SIG-M5 treated with dmso at 0.1 percent for 504 hours (cell line): ENCODE results near the gene MTA1.

ENCODE experiments used
- DNase-seq: peaks from one replicate; lab custom pipeline; 2025; ENCODE audit not compliant: unreplicated experiment; lab: John Stamatoyannopoulos, UW

The MTA1 gene

DNA sequence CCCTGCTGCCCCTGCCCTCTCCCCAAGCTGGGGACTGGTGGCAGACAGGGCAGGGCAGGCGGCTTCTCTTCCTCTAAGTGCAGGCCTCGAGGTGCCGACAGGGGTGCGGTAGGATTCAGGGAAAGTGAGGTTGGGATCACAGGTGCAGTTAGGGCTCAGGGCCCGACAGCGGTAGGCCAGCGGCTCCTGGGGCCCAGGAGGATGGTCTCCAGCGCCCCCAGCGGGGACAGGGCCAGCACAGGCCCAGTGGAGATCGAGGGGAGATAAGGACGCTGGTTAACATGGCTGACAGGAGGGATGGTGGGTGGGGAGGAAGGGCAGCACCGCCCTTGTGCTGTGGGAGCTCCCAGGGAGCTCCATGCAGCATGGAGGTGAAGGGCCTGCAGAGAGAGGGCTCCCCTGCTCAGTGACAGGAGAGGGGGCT lies 66.1 kb downstream of the MTA1 start:
- DNase-seq, result peak; percentile 23

GRCh38 chr14:105486163-105486973 lies 66.7 kb downstream of the MTA1 start, which contains the start of gene CRIP1:
TSS of gene CRIP1 (plus strand) at chr14:105486886. CDS start at chr14:105487260, 374 bp downstream.
- no peak for DNase-seq

DNA sequence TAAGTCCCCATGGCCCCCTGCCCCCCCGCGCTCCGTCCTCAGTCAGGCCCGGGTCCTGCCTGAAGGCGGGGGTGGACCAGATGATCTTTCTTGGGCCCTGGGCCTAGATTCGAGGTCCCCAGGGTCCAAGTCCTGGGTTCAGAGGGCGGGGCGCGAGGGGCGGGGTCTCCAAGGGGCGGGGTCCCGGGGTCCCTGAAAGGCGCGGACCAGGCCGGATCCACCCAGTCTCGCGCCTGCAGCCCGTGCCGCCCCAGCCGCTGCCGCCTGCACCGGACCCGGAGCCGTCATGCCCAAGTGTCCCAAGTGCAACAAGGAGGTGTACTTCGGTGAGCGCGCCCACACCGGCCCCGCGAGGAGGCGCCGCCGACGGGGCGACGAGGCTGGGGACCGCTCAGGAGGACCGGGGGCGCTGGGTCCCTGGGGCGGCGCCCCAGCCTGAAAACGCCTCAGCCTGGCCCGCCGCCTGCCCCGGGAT lies 67.4 kb downstream of the MTA1 start:
- DNase-seq, result no peak

- DNase-seq, result peak; percentile 56
Measured at GRCh38 chr14:105487449-105487985, 67.9 kb downstream of the MTA1 start.

- DNase-seq, result no peak
Measured at GRCh38 chr14:105487986-105488777, 68.6 kb downstream of the MTA1 start.

GRCh38 chr14:105488781-105489541 lies 69.3 kb downstream of the MTA1 start:
- DNase-seq, result no peak

DNA sequence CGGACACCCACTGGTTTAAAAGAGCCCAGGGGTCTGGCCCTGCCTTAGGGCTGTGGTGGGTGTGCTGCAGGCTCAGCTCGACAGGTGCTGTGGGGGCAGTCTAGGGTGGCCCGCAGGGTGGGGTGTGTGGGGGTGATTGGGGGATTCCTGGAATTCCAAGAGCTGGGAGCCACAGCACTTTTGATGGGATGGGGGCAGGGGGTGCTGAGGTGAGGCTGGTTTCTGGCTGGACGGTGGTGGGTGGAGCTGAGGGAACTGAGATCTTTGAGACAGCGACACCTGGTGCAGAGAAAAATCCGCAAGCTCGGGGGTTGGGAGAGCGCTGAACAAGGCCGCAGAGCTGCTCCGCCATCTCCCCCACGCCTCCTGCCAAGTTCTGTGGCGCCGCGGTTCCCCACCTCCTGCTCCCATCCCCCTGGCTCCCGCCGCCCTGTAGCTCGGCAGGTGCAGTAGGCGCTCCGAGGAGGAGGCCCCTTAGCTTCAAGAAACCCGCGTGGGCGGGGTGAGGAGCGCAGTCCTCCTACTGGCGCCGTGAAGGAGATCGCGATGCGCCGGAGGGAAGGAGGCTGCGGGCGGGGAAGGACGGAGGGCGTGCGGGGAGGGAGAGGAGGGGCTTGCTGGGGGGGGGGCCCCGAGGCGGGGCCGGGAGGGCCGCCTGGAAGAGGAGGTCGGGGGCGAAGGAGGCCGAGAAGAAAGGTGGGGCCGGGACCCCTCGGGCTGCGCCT lies 70.1 kb downstream of the MTA1 start:
- peak; percentile 87 for DNase-seq

DNA sequence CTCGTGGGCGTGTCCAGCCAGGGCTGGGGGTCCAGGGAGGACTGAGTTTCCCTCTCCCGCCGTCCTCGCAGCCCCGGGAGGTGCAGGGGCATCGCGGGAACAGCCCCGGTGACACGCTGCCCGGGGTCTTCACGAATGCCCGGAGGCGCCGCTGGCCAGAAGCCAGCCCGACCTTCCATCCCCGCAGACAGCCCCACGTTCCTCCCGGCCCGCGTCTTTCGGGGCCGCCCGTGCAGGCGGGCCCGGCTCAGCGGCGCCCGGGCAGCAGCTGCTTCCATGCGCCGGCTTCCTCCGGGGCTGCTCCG lies 70.6 kb downstream of the MTA1 start:
- no peak for DNase-seq

- DNase-seq, result peak; percentile 100
Measured at GRCh38 chr14:105490572-105491365, 71.1 kb downstream of the MTA1 start, which contains the start of gene TEDC1. TSS of gene TEDC1 (plus strand) at chr14:105491246. CDS start at chr14:105491376, 130 bp downstream.

- peak; percentile 72 for DNase-seq
Measured at GRCh38 chr14:105491366-105491973, 71.8 kb downstream of the MTA1 start.

GRCh38 chr14:105492031-105492970 lies 72.7 kb downstream of the MTA1 start:
- DNase-seq, result no peak

- DNase-seq, result no peak
Measured at GRCh38 chr14:105492971-105493871, 73.6 kb downstream of the MTA1 start.

- no peak for DNase-seq
Measured at GRCh38 chr14:105493921-105494605, 74.4 kb downstream of the MTA1 start.

- DNase-seq, result no peak
Measured at GRCh38 chr14:105494606-105494929, 74.9 kb downstream of the MTA1 start.

DNA sequence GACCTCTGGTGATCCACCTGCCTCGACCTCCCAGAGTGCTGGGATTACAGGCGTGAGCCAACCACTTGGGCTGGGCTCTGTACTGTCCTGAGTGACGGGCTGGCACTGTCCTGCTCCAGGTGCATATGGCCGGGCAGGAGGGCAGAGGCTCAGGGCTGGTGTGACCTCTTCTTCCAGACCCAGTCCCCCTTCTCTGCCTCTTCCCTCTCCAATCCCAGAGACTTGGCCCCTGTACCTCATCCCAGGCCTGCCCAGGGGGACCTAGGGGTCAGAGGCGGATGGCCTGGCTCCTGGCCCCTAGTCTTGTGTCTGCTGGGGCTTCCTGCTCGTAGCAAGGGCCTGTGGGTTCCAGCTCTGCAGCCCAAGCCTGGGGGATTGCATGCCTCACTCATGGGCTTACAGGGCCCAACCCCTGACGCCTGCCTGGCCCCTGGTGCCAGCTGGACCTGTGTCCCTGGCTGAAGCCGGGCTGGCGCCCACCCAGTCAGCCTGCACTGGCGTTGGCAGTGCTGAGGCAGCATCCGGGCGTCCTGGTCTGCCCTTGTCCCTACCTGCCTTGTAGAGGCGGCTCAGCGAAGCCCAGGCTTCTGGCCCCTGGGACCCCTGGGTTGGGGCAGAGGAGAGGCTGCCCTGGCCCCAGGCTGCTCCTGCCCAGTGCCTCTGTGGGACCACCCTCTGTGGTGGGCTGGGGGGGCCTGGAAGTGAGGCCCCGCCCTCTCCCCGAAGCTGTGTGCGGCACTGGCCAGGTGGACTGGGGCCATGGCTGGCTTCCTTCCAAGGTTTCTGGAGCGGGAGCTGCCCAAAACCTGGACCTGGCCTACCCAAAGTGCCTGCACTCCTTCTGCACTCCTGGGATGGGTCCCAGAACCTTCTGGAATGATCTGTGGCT lies 75.7 kb downstream of the MTA1 start:
- DNase-seq, result no peak
